Right renal cortex interstitium (tissue), 3 donors: ENCODE measurements around the gene VSIR. TPM values are rescaled to one million over a fixed set of nuclear protein-coding genes. Genes with fewer than 3 reads are reported as not detected.

Source experiments
- DNase-seq, 3 donors: peaks; one replicate each; pipeline ENCODE4 v3.0.0-alpha.2; 2013; ENCODE audit warnings: low read depth in 3 of 3, low spot score in 2 of 3
- polyA plus RNA-seq, 3 donors: library from polyadenylated mRNA; unstranded; fragments of 120-200 nt; gene quantifications; one replicate each; pipeline ENCODE4 v1.2.1, GENCODE V29; 2013; ENCODE audit not compliant: insufficient read length in 3 of 3

Gene VSIR
- polyA plus RNA-seq, 3 donors = 6.7 to 9.7 (median 7.8) TPM

- no peak for DNase-seq
These were observed 56.3 kb downstream of the VSIR start for GRCh38 chr10:71717056-71717455.

DNA sequence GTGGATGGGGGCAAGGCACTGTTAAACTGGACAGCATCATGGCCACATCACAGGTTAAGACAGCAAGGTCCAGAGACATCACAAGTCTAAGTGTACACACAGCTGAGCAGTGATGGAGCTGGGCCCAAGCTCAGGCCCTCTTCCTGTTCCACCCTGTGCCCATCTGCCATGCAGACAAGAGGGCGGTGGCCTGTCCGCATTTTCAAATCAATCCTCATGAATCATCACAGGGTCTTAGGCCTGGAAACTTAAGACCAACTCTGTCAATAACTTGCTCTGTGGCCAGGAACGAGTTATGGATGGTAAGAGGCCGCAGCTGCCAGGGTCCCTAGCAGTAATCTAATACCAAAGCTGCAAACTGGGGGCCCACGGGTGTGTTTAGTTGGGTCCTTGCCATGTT, 56.9 kb downstream of the VSIR start:
- no peak for DNase-seq

DNA sequence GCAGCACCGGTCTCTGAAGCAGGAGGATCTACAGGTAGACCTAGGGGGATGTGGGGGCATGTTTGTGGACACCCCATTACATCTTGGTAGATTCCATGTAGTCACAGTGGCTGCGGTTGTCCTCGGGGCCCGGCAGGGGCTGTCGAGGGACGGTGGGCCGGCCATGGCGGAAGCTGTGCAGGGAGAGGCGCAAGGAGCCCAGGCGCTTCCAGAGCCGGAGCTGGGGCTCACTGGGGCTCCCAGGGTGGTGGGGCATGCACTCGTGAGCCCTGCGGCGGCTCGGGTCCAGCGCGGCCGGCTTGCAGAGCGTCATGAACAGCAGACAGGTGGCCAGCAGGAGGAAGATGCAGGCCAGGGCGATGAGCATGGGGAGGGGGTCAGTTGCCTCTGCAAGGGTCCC, 57.5 kb downstream of the VSIR start:
- no peak for DNase-seq

- no peak for DNase-seq
These were observed 58.3 kb downstream of the VSIR start for GRCh38 chr10:71715026-71715425.

- DNase-seq = no peak
These were observed 58.7 kb downstream of the VSIR start for GRCh38 chr10:71714592-71714991.

- no peak for DNase-seq
These were observed 59.3 kb downstream of the VSIR start for GRCh38 chr10:71714031-71714410.

- no peak for DNase-seq
These were observed 59.9 kb downstream of the VSIR start for GRCh38 chr10:71713135-71714030.

- no peak for DNase-seq
These were observed 60.7 kb downstream of the VSIR start for GRCh38 chr10:71712572-71713134.

DNA sequence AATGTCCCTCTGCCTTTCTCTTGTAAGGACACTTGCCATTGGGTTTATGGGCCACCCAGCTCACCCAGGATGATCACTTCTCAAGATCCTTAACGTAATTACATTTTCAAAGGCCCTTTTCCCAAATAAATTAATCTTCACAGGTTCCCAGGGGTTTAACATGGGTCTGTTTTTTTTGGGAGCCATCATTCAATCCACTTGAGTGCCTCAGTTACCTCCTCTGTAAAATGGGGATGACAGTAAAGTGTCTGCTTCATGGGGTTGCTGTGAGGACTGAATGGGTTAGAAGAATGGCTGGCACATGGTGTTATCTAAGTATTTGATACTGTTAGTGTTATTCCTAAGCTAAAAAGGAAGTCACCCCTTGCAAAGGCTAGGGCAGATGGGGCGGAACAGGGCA, 61.1 kb downstream of the VSIR start:
- DNase-seq = no peak

GRCh38 chr10:71711052-71711623, 62.2 kb downstream of the VSIR start:
- no peak for DNase-seq

GRCh38 chr10:71710519-71710918, 62.8 kb downstream of the VSIR start:
- DNase-seq = no peak

- DNase-seq = no peak
These were observed 64.1 kb downstream of the VSIR start for GRCh38 chr10:71708897-71709882.

- no peak for DNase-seq
These were observed 65.0 kb downstream of the VSIR start for GRCh38 chr10:71708301-71708703.

DNA sequence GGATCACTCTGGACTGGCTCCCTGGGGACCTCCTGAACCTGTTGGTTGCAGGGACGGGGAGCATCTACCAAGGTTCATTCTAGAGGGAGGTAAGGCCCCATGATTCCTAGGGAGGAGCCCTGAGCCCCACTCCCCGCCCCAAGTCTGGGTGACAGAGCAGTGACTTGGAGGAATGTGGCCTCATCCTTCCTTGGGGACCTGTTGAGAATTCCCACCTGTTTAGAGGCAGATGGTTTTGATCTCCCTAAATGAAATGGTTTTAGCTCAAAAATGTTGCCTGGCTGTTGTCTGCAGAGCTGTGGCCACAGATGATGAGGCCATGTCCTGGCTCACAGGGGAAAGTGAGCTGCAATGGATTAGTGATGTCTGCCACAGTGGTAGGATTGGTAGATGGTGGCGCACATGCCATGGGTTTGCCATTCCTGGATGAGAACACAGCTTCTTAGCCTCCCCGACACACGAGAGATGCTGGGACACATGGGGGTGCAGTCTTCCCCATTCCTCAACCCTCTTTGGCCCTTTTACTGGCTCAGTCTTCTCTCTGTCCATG, 66.0 kb downstream of the VSIR start:
- no peak for DNase-seq

- DNase-seq = no peak
These were observed 66.9 kb downstream of the VSIR start for GRCh38 chr10:71706216-71707121.

GRCh38 chr10:71705582-71705981, 67.7 kb downstream of the VSIR start:
- no peak for DNase-seq

DNA sequence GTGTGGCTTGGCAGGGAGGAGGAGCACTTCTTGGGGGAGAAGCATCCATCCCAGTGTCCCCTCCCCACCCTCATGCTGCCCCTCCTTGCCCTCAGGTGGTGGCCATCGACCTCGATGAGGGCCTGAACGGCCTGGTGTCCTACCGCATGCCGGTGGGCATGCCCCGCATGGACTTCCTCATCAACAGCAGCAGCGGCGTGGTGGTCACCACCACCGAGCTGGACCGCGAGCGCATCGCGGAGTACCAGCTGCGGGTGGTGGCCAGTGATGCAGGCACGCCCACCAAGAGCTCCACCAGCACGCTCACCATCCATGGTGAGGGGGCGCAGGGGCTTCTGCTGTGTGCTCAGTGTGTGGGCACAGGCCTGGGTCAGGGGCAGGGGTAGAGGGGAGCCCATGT, 68.5 kb downstream of the VSIR start:
- DNase-seq = no peak

DNA sequence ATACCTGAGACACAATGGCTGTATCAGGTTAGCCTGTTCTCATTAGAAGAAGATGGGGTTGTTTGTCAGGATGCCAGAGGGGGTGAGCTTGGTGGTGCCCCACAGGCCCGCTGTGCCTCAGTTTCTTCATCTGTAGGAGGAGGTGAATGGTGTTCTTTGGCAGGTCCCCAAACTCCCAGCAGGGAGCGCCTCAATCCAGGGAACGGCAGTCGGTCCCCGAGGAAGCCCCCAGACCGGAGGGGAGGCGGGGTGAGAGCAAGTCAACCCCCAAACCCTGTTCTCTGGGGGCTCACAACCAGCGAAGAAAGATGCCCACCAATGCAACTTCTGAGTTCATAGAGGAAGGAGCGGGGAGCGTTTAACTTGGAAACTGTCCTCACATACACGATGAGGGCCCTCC, 69.7 kb downstream of the VSIR start:
- DNase-seq = no peak

DNA sequence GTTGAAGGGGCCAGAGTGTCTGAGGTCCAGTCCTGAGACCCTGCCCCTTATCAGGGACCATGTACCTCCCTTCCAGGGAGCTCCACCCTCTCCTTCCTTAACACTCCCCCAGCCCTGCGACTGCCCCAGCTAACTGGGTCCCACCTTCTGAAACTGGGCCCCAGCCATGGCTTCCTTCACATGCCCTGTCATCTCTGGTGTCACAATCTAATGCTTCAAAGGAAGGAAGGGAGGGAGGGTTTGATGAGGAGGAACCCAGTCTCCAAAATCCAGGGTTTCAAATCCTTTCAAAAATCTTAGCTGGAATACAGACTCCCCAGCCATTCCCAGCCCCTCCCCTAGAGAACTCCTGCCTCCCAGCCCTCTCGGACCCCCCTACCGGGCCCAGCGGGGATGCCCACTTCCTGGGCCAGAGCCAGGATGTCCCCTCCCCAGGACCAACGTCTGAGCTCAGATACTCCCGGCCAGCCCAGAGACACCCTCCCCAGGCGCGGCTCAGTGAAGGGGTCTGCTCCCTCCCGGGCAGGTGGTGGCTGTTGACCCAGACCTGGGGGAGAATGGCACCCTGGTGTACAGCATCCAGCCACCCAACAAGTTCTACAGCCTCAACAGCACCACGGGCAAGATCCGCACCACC, 71.7 kb downstream of the VSIR start:
- no peak for DNase-seq
